ENCODE data around the gene NEK1.

DNA sequence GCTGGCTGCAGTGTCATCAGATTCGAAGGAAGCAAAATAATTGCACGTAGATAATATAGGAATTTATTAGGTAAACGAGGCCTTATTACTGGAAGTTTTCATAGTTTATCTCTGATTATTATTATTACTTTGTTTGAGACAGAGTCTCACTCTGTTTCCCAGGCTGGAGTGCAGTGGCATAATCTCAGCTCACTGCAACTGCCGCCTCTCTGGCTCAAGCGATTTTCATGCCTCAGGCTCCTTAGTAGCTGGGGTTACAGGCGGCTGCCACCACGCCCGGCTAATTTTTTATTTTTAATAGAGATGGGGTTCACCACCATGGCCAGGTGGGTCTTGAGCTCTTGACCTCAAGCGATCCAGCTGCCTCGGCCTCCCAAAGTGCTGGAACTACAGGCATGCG, 20.5 kb upstream of the NEK1 start:
- TF ChIP-seq, protein P1, sequence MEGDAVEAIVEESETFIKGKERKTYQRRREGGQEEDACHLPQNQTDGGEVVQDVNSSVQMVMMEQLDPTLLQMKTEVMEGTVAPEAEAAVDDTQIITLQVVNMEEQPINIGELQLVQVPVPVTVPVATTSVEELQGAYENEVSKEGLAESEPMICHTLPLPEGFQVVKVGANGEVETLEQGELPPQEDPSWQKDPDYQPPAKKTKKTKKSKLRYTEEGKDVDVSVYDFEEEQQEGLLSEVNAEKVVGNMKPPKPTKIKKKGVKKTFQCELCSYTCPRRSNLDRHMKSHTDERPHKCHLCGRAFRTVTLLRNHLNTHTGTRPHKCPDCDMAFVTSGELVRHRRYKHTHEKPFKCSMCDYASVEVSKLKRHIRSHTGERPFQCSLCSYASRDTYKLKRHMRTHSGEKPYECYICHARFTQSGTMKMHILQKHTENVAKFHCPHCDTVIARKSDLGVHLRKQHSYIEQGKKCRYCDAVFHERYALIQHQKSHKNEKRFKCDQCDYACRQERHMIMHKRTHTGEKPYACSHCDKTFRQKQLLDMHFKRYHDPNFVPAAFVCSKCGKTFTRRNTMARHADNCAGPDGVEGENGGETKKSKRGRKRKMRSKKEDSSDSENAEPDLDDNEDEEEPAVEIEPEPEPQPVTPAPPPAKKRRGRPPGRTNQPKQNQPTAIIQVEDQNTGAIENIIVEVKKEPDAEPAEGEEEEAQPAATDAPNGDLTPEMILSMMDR (IDR thresholded peaks at IDR 0.05), result no peak
- TF ChIP-seq POLR2A (IDR thresholded peaks at IDR 0.05), result no peak
